K562 (cell line): ENCODE measurements around the gene ERVMER34-1. TPM values are rescaled to one million over a fixed set of nuclear protein-coding genes. Genes with fewer than 3 reads are reported as not detected.

ENCODE experiments used
- ATAC-seq: fragments of 200-7000 bp; cut with Tn5 transposase; 3 replicates; pipeline ENCODE4 v1.9.1; 2020; ENCODE audit warnings: moderate library complexity
- BruUV-seq: library from RNA; stranded (reverse); fragments of 400-500 nt; replicated peaks from 2 replicates; lab custom pipeline; 2021; lab: Mats Ljungman, UMichigan
- CTCF ChIA-PET: fragments of 300-600 bp; formaldehyde crosslinking; extraction: SDS; loops from one replicate; lab custom pipeline; 2021; ENCODE audit warnings: low intra/inter-chr PET ratio; lab: Yijun Ruan, JAX
- POLR2A ChIA-PET: fragments of 300-600, 350-650 bp; sonication (Branson Sonifier 250); formaldehyde crosslinking; extraction: SDS; loops from one replicate; lab custom pipeline; 2021; ENCODE audit warnings: antibody characterized with exemption, inconsistent platforms; lab: Yijun Ruan, JAX
- DNase-seq, 4 experiments: peaks; one replicate each; pipeline versions ENCODE4 v3.0.0 to v3.0.0-alpha.2; 2011 to 2018; ENCODE audit warnings: low spot score in 3 of 4, mixed read lengths in 3 of 4; ENCODE audit errors: extremely low read depth in 1 of 4
- FAIRE-seq: peaks from 2 replicates; lab custom pipeline; 2011; peaks lifted over from hg19 to GRCh38; lab: Jason Lieb, UNC
- H2AFZ ChIP-seq: 2 replicates; pipeline ENCODE4 v1.6.0; 2011; ENCODE audit warnings: low read depth, low read length, control low read depth, inconsistent platforms
- H3K27ac ChIP-seq: fragments of 200-600 bp; 3 replicates; pipeline ENCODE4 v1.8.0; 2011; ENCODE audit warnings: low read depth, mild to moderate bottlenecking, control low read depth, inconsistent platforms, low read length, moderate library complexity, mixed read lengths; ENCODE audit errors: extremely low read depth
- H3K27me3 ChIP-seq, 2 experiments: fragments of 300-600 bp in 1 of 2; 2 replicates in 1 of 2; 3 replicates in 1 of 2; pipeline versions ENCODE4 v1.6.0 to v1.8.0; 2011; ENCODE audit warnings: inconsistent platforms in 2 of 2, low read length in 2 of 2, mild to moderate bottlenecking in 1 of 2, mixed read lengths in 1 of 2, moderate library complexity in 1 of 2; ENCODE audit not compliant: control insufficient read depth in 2 of 2, insufficient read depth in 2 of 2
- H3K36me3 ChIP-seq: fragments of 300-600 bp; 3 replicates; pipeline ENCODE4 v1.8.0; 2011; ENCODE audit warnings: mild to moderate bottlenecking, low read length, inconsistent platforms; ENCODE audit not compliant: control insufficient read depth, insufficient read depth
- H3K4me1 ChIP-seq, 2 experiments: fragments of 200-600 bp in 1 of 2; replicated peaks in 1 of 2; 2 replicates in 1 of 2; 3 replicates in 1 of 2; pipeline versions ENCODE4 v1.5.1 to v1.8.0; 2011; ENCODE audit warnings: inconsistent platforms in 2 of 2, low read length in 2 of 2, mild to moderate bottlenecking in 1 of 2, mixed read lengths in 1 of 2, moderate library complexity in 1 of 2; ENCODE audit not compliant: control insufficient read depth in 2 of 2, insufficient read depth in 2 of 2
- H3K4me2 ChIP-seq: 2 replicates; pipeline ENCODE4 v1.6.1; 2011; ENCODE audit warnings: low read length, control low read depth, inconsistent platforms, mixed read lengths; ENCODE audit not compliant: insufficient read depth
- H3K4me3 ChIP-seq: fragments of 200-600 bp; sonication (generic), shearing (Covaris generic); 2 replicates; pipeline ENCODE4 v1.5.1; 2016; ENCODE audit warnings: control low read depth, inconsistent platforms
- H3K79me2 ChIP-seq: fragments of 200-600 bp; 3 replicates; pipeline ENCODE4 v1.8.0; 2011; ENCODE audit warnings: low read length, inconsistent platforms; ENCODE audit not compliant: control insufficient read depth, insufficient read depth
- H3K9ac ChIP-seq, 2 experiments: 2 replicates each; pipeline versions ENCODE4 v1.6.0 to v1.6.1; 2011; ENCODE audit warnings: low read depth in 2 of 2, low read length in 2 of 2, control low read depth in 1 of 2, inconsistent platforms in 1 of 2, mild to moderate bottlenecking in 1 of 2, mixed read lengths in 1 of 2; ENCODE audit not compliant: insufficient read depth in 1 of 2
- H3K9me1 ChIP-seq: one replicate; pipeline ENCODE4 v1.6.0; 2011; ENCODE audit warnings: inconsistent platforms, mild to moderate bottlenecking, low read length, moderate library complexity; ENCODE audit not compliant: control insufficient read depth, insufficient read depth
- H3K9me3 ChIP-seq: replicated peaks from 2 replicates; pipeline ENCODE4 v1.5.1; 2011; ENCODE audit warnings: low read depth, low read length, inconsistent platforms; ENCODE audit not compliant: control insufficient read depth, insufficient read depth
- H4K20me1 ChIP-seq: replicated peaks from 2 replicates; pipeline ENCODE4 v1.6.1; 2011; ENCODE audit warnings: low read length, inconsistent platforms, mixed read lengths; ENCODE audit not compliant: control insufficient read depth, insufficient read depth
- BHLHE40 ChIP-seq: IDR thresholded peaks from 2 replicates; pipeline ENCODE4 v1.6.1; 2011; ENCODE audit warnings: low read length, improper control_type of control experiment
- EHMT2 ChIP-seq: fragments of 450-650 bp; IDR thresholded peaks from 2 replicates; pipeline ENCODE4 v1.6.1; 2018; ENCODE audit warnings: antibody characterized with exemption
- FOXO4 ChIP-seq: fragments of 450-650 bp; formaldehyde crosslinking; IDR thresholded peaks from 2 replicates; pipeline ENCODE4 v1.4.0; 2020; ENCODE audit warnings: mild to moderate bottlenecking, moderate library complexity
- HES1 ChIP-seq: fragments of 450-650 bp; IDR thresholded peaks from 2 replicates; pipeline ENCODE4 v1.6.1; 2016; ENCODE audit warnings: low read depth, mild to moderate bottlenecking, moderate library complexity
- HNRNPH1 ChIP-seq: fragments of 200-400 bp; formaldehyde crosslinking; optimal IDR thresholded peaks from 2 replicates; pipeline ENCODE3; 2017; ENCODE audit warnings: low read depth, mild to moderate bottlenecking, low read length, moderate library complexity
- KAT7 ChIP-seq: sonication (generic); formaldehyde crosslinking; IDR thresholded peaks from 2 replicates; pipeline ENCODE4 v1.8.0; 2022; ENCODE audit warnings: missing genetic modification reagents, mild to moderate bottlenecking, borderline replicate concordance
- MYBL2 ChIP-seq, 2 experiments: fragments of 450-650 bp in 1 of 2; sonication (generic) in 1 of 2; formaldehyde crosslinking in 1 of 2; IDR thresholded peaks; 2 replicates each; pipeline versions ENCODE4 v1.6.1 to v1.8.1; 2017 to 2022; ENCODE audit warnings: borderline replicate concordance in 1 of 2, inconsistent platforms in 1 of 2, low read depth in 1 of 2, mild to moderate bottlenecking in 1 of 2, missing genetic modification reagents in 1 of 2, moderate library complexity in 1 of 2
- PPARD ChIP-seq: fragments of 250-450 bp; sonication (Bioruptor Pico); IDR thresholded peaks from 2 replicates; pipeline ENCODE4 v1.8.0; 2022; ENCODE audit warnings: inconsistent platforms, mild to moderate bottlenecking, moderate library complexity
- SRSF7 ChIP-seq: fragments of 200-400 bp; formaldehyde crosslinking; optimal IDR thresholded peaks from 2 replicates; pipeline ENCODE3; 2017; ENCODE audit warnings: mild to moderate bottlenecking, low read depth, low read length
- THRAP3 ChIP-seq: fragments of 450-650 bp; IDR thresholded peaks from 2 replicates; pipeline ENCODE4 v1.6.1; 2016; ENCODE audit warnings: mild to moderate bottlenecking, inconsistent platforms, borderline replicate concordance
- WGBS: fragments of 100-300 bp; shearing (Covaris generic); methylation state at CpG from one replicate; pipeline ENCODE4 v1.1.6; 2016; ENCODE audit warnings: low coverage, mixed read lengths; ENCODE audit not compliant: insufficient coverage; ENCODE audit errors: missing lambda C conversion rate; 5-methylcytosine and 5-hydroxymethylcytosine counted together
- in situ Hi-C: fragments of 300-500 bp; cut with MboI; formaldehyde crosslinking; loops from 4 replicates; pipeline ENCODE4 v1.15.0; 2018; ENCODE audit warnings: inconsistent platforms, mixed read lengths
- intact Hi-C: fragments of 100-400 bp; cut with micrococcal nuclease; formaldehyde crosslinking; loops from 2 replicates; pipeline ENCODE4 v1.14.2; 2022
- polyA plus RNA-seq, 8 experiments: library from polyadenylated mRNA; depleted of rRNA in 4 of 8; stranded (reverse) in 5 of 8; unstranded in 3 of 8; fragments of >200 nt; fragmentation: Nextera tagmentation in 2 of 8; fragmentation: Illumina TruSeq in 1 of 8; extraction: Ambion mirVana in 2 of 8; extraction: Trizol in 1 of 8; gene quantifications; 2 replicates each; pipeline versions ENCODE4 v1.2.1 to v1.2.3, GENCODE V29; 2011 to 2014; ENCODE audit warnings: inconsistent platforms in 1 of 8, missing spikeins in 1 of 8
- total RNA-seq, 7 experiments: library from RNA; depleted of rRNA in 6 of 7; stranded (reverse); fragments of >200 nt in 6 of 7; fragmentation: Illumina TruSeq in 2 of 7; extraction: Trizol in 2 of 7; gene quantifications; 2 replicates each; pipeline versions ENCODE4 v1.2.1 to v1.2.3, GENCODE V29; 2011 to 2021; ENCODE audit warnings: low replicate concordance in 1 of 7

Gene ERVMER34-1
- total and polyA plus RNA-seq, 9 of the 15 experiments (the other 6 are each of a cell fraction or from before 2014, with no cell fraction given): 0.04 to 0.57 (median 0.25) TPM

GRCh38 chr4:52704133-52704532, 47.1 kb downstream of the ERVMER34-1 start (continued):
- no peak for TF ChIP-seq KAT7
- TF ChIP-seq EHMT2: no peak
- no peak for TF ChIP-seq FOXO4
- no peak for TF ChIP-seq HNRNPH1
- TF ChIP-seq SRSF7: no peak
- TF ChIP-seq PPARD (CRISPR knock-in tag): no peak
- TF ChIP-seq HES1: no peak
- no peak for TF ChIP-seq MYBL2 (IDR thresholded peaks at IDR 0.05; ENCODE audit: low read depth)
- no peak for TF ChIP-seq MYBL2 (CRISPR knock-in tag; IDR thresholded peaks at IDR 0.05; ENCODE audit: borderline replicate concordance)
- TF ChIP-seq, all 486 proteins: peak for 0

GRCh38 chr4:52701207-52701606, 50.0 kb downstream of the ERVMER34-1 start:
- H2AFZ ChIP-seq: no peak overlapping the region
- POLR2A ChIA-PET: interaction anchor here (2.9 kb wide), 1 partner anchor 11 kb away, joined by 9 read pairs; no protein-coding TSS in a partner anchor
- H4K20me1 ChIP-seq: no peaks in the 10 kb centered on the region
- no peak overlapping the region for H3K27ac ChIP-seq
- no peaks in the 10 kb centered on the region for H3K9me1 ChIP-seq
- ATAC-seq (no peak), DNase-seq (no peak), FAIRE-seq (no peak)
- no peaks in the 10 kb centered on the region for H3K79me2 ChIP-seq
- H3K27me3 ChIP-seq: peaks cover 2 to 4% of the 10 kb centered on the region in 2 experiments; a peak in 2 of 5 replicates
- H3K9me3 ChIP-seq: no peaks in the 10 kb centered on the region
- no peak overlapping the region for H3K9ac ChIP-seq
- intact Hi-C loops (no loop called here), in situ Hi-C loops (no loop called here)
- no peak overlapping the region for H3K4me2 ChIP-seq
- CTCF ChIA-PET: no interaction called here
- BruUV-seq: no TSS peak
- H3K4me3 ChIP-seq: no peak overlapping the region
- no peaks in the 10 kb centered on the region for H3K4me1 ChIP-seq
- no peaks in the 10 kb centered on the region for H3K36me3 ChIP-seq
- WGBS: 5% methylated on average over 3 of the region's 3 CpGs
- TF ChIP-seq PPARD (CRISPR knock-in tag): no peak
- TF ChIP-seq BHLHE40: no peak
- TF ChIP-seq THRAP3: no peak
